Left hindlimb (tissue), 1 donor: Measurements from ENCODE around the gene PRPF40B.

ENCODE experiments used
- DNase-seq: peaks from one replicate; pipeline ENCODE4 v3.0.0-alpha.2; 2018

The PRPF40B gene

DNA sequence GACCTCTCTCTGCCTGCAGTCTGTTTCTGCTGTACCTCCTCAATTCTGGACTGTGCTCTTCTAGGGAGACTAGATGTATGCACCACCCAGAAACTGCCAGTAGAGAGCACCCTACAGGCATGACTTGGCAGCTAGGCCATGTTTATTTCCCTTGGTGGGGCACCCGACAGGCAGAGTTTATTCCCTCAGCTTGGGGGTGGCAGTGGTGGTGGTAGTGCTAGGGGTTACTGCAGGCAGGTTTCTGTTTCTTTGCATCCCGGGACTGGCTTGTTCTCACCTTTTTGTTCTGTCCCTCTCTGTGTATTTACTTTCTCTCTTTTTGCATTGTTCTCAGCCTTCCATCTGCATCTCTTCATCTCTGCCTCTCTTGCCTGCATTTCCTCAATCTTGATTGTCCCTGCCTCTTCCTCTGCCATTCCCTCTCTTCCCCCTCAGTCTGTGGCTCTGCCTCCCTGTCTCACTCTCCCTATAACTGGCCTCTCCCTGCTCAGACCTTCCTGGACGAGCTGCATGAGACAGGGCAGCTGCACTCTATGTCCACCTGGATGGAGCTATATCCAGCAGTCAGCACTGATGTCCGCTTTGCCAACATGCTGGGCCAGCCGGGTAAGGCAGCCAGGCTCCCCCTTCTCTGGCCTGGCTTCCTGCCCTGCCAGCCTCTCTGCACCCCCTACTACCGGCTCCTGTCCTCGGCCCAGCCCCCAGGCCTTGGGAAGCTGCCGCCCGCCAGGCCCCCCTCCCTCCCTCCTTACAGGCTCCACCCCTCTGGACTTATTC, 13.8 kb downstream of the PRPF40B start:
- peak; percentile 74 for DNase-seq

DNA sequence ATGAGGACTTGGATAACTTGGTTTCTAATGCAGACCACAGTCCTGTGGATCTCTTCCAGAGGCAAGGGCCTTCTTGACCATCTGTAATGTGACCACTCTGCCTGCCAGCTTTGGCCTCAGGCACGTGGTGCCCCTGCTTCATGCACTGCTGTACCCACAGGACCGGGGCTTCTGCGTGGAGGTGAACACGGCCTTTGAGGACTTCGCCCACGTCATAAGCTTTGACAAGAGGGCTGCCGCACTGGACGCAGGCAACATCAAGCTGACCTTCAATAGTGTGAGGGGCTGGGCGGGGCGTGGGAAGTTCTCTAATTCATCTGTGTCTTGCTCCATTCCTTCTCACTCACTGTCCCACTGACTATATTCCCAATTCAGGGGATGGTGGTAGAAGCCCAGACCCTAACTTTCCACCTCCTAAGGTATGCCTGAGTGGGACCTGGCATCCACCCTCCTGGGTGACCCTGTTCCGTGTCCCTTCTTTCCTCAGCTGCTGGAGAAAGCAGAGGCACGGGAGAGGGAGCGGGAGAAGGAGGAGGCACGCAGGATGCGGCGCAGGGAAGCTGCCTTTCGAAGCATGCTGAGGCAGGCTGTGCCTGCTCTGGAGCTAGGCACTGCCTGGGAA, 18.5 kb downstream of the PRPF40B start:
- DNase-seq: peak; percentile 22

DNA sequence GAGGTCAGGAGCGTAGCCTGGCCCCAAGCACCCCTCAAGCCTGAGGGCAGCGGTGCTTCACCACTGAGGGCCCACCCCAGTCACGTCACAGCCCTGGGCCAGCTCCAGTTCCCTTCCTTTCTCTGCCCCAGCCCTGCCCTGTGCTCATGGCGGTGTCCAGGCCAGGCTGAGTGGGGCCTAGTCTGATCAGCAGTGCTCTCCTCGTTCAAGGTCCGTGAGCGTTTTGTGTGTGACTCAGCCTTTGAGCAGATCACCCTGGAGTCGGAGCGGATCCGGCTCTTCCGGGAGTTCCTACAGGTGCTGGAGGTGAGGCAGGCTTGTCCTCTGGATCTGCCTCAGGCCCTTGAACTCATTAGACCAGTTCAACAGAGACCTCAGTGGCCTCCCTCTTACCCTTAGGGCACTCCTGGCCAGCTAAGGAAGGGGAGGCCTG, 19.0 kb downstream of the PRPF40B start:
- peak; percentile 25 for DNase-seq

DNA sequence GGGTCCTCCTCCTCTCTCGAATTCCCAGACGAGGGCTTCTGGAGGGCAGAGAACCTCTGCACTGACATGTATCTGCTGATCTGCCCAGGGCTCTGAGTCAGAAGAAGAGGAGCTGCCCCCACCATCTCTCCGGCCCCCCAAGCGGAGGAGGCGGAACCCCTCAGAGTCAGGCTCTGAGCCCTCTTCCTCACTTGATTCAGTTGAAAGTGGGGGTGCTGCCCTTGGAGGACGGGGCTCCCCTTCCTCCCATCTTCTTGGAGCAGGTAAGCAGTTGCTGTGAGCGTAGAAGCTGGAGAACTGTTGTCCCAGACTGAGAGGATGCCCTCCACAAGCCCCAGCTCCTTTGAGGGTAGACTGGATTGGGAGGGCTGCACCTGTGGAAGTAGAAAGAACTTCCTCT, 19.8 kb downstream of the PRPF40B start:
- DNase-seq: peak; percentile 18

DNA sequence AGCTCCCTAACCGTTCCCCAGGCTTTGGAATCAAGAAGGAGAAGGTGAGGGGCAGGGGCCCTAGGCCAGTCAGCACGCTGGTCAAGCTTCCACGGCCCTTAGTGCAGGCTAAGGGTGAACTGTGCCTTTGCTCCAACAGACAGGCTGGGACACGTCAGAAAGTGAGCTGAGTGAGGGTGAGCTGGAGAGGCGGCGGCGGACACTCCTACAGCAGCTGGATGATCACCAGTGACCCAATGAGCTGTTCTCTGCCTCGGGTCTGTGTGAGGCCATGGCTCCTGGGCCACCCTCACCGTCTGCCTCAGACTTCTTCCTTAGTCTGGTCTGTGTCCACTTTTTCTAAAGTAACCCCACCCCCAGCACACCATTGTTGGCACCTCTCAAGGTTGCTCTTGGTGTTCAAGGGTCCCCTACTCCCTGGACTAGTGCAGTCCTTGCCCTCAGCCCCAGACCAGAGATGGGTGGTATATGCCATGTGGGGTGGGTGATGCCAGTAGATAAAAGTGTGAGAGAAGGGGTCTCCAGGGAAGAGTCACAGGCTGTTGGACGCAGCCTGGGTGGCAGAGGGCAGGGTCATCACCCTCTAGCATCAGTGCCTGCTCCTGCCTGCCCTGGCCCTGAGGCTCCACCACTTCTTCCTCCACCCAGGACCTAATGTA, 20.7 kb downstream of the PRPF40B start:
- no peak for DNase-seq

DNA sequence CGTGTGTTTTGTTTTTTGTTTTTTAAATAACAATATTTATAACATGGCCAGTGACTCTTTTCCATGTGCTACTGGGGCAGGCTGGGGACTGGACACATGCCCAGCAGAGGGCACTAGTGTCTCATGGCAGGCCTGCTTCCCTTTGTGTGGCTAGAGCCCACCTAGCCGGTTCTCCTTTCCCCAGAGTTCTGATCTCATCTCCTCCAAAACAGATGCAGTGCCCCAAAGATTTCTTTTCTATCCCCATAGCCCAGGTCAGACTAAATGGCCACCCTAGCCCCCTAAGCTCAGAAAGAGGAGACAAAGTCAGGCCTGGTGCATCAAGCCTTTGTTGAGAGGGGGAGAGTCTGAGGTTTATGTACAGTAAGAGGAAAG, 21.2 kb downstream of the PRPF40B start:
- DNase-seq: peak; percentile 84

DNA sequence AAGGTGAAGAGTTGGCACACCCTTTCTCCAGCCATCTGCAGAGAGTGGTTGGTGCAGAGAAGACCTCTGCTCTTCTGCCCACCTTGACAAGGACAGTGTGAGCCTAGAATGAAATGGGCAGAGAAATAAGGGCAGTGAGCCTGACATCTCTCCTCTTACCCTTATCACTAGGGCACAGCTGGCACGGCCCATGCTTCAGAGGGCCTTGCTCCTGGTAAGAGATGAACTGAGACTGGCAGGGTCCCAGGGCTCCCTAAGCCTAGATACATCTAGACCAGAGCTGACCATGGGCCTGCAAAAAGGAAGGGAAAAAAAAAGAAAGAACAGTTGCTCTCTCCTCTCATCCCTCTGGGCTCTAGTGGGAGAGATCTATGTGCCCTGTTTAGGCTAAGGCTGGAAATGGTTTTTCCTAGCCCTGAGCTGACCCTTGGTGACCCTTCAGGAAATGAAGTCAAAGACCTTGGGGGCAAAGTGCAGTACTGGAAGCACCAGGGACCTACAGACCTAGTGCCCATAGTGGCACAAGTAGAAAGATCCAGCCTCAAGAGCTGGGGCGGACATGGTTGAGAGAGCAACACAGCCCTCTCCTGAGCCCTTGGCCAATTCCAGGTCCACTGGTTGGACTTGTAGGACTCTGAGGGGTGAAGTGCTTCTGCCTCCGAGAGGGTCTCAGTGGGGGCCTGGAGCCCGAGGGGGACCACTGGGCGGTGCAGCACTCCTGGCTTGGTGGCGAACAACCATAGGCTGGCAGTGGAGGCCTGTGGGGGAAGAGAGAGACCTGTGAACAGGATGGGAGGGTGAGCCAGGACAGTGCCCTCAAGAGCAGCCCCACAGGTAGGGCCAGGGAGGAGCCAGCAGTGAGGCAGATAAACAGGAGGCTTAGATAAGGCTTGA, 22.0 kb downstream of the PRPF40B start:
- no peak for DNase-seq

DNA sequence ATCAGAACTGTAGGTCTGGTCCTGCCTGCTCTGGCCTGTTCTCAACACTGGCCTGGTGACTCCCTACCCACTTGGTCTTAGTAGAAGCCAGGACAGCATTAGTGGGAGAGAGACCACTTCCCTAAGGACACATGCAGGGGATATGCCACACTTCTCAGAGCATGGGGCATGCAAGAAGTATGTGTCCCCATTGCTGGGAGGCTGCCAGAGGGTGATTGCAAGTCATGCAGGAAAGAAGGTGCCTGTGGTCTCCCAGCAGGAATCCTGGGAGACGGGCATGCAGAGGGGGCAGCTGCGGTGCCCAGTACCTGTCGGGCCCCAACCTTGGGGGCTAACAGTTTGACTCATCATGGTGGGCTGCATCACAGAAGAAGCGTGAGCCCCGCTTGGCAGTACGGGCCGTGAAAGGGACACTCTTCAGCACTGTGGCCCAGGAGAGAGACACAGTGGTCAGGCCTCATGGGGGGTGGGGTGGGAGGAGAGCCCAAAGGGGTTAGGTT, 23.0 kb downstream of the PRPF40B start:
- DNase-seq: no peak

DNA sequence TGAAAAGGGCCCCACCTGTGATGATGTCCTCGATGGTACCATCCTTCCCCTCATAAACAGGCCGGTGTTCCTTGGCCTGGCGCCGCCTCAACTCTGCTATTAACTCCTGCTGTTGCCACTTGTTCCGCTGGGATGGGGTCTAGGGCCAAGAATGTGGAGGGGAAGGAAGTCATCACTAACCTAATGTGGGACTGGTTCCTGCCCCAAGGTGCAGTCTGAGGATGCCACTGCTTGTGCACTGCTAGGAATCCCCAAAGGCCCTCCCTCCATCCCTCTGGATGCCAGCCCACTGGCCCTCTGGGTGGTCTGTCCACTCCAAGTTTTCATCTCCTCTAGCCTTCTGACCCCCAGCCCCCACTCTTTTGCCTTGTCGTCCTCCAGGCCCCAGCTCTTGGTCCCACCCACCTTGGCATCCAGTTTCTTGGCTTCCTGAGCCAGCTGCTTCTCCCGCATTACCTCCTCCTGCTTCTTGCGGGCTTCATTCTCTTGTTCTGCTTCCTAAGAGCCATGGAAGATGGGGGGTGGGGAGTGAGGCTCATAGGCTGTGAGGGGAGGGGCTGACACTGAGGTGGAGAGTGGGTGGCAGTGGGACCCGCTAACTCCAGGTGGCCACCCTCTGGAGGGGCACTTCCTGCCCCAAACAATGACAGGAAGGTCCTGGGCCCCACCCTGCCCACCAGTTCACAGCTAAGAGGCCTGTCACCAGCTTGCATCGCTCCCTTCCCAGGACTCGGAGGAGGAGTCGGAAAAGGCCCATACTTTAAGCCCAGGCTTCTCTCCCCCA, 23.7 kb downstream of the PRPF40B start:
- peak; percentile 61 for DNase-seq

DNA sequence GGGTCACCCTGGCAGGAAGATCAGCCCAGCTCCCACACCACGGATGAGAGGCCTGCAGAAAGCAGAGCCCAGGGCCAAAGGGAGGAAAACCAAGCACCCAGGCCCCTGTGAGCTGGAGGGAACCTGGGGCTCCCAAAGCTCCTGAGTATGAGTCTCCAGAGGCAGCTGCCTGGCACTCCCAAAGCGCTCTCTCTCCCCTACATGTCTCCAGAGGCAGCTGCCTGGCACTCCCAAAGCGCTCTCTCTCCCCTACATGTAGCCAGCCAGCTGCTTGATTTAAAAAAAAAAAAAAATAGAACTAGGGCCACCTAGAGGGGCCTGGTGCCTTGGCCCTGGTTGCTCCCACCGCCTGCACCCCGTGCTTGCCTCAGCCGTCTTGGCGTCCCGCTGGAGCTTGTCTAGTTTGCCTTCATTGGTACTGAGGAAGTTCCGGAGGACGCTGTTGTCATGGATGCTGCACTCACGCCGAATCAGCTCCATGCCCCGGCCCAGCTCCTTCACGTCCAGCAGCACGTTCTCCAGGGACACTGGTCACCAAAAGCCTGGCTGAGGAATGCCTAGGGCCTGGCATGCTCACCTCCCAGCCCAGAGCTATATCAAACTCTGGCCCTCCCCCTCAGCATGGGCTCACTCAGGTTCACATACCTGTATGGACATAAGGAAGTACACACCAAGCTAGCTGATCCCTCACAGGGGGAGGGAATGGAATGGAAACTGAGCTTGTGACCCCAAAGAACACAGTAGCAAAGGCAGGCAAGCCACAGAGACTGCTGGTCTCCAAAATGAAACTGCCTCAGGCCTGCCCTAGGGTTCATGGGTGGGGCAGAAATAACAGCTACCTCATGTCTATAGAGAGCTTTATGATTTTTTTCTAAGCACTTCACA, 24.7 kb downstream of the PRPF40B start:
- no peak for DNase-seq

DNA sequence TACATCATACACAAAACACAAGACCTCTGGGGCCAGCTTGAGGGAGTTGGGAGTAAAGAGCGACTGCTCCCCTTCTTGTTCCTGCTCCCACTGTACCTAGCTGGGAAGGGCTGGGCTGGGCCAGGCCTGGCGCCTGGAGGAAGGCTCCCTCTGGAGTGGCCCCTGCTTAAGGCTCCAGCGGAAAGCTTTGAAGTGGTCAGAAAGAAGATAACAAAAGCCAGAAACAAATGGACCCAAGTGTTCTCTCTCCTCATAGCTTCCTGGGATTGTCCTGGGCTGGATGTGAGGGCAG, 25.3 kb downstream of the PRPF40B start:
- no peak for DNase-seq

DNA sequence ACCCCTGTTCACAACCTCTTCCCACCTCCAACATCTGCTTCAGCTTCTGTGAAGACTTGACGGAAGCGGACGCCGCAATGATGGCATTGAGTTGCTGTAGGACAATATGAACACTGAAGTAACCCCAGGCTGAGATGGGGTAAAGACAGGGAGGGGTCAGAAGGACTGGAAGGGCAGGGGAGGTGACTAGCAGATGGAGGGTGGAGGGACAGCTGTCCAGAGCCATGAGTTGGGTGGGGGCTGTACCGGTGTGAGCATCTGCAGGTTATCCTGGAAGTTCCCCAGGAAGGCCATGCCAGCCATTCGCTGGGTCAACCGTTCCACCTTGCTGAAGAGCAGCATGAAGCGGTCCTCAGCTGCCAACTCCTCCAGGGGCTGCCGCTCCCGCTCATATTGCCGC, 26.1 kb downstream of the PRPF40B start:
- no peak for DNase-seq

DNA sequence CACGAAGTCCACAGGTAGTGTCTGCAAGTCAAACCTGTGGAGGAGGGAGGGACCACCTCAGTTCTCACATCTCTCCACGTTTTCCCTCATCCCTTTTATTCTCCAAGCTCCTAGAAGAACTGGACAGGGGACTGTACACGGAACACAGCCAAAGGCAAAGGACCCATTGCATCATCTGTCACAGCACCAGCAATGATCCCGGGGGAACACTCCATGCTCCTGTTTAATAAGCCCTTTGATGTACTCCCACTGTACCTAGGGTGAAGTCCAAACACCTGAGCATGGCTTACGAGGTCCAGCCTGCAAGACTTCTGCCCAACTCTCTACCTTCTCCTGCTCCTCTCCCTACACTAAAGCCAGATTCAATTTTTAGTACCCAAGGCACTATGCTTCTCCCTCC, 26.5 kb downstream of the PRPF40B start:
- no peak for DNase-seq

DNA sequence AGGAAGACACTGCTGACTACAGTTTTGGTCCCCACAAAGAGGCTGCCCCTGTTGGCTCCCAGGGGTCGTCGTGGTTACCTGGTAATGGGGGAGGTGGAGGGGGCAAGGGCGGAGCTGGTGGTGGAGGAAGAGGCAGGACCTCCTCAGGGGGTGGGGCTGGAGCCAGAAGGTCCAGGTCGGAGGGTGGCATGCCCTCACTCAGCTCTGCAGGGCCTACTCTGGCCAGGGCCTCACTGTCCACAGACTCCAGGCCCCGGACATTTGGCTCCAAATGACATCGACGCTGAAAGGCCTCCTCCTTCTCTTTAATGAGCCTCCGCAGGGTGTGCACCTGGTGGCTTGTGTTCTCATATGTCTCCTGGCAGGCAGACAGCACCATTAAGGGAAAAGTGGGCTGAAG, 28.5 kb downstream of the PRPF40B start:
- no peak for DNase-seq

DNA sequence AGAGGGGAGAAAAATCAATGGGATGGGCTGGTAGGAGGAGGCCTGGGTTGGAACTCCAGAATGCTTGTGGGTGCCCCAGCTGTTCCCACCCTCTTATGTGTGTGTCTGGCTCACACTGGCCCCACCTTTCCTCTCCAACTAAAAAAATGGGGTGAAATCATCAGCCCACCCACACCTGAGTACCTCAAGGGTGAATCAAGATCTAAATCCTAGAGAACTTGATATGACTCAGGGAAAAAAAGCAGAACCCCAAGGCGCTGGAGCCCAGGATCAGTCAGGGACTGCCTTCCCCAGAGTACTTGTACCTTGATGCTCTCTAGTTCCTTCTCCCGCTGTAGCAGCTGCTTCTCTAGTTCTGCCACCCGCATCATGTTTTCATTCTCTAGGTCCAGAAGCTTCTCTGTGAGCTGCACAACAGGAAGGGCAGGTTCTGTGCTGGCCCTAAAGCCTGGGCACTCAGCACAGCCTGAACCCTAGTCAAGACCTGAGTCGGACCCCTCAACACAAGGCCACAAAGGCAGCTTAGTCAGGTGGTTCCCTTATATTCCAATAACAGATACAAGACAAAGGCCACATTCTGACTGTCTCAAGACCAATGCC, 29.7 kb downstream of the PRPF40B start:
- peak; percentile 12 for DNase-seq

DNA sequence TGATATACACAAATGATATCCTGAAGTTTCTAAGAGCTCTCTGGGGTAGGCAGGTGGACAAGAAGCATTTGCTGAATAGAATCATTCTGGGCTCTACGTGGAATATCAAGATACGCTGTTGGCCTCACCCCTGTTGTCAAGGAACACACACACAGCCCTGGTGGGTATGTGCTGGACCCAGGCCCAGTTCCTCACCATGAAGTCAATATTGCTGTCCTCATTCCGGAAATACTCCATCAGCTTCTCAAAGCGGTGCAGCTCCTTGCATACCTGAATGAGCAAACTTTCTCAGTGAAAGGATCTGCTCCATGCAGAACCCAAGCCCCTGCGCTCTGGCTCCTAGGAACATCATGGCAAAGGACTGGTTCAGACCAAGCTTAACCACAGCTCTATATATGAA, 31.4 kb downstream of the PRPF40B start:
- no peak for DNase-seq

DNA sequence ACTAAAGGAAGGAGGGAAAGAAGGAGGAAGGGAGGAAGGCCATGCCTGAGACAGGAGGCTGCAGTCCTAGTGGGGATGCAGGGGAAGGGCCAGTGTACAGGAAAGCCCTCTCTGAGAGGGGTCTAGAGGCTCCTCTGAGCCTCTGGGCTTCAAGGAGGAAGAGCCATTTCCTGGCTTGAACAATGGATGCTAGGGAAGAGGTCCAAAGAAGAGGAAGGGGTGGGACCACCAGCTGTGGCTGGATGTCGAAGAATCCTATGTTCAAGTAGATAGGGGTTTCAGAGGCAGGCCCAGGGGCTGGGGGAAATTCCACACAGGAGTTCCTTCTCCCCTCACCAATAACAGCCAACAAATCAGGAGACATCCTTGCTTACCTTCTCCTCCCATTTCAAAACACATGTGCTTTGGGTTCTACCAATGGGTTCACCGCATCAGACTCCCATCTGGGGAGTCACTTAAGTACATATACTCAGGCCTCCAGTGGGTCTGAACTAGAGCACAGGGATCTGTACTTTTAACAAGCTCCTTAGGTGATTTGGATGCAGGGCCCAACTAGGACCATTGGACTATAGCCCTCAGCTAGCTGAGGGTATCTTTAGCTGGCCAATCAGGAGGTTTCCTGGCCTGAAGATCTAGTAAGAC, 32.4 kb downstream of the PRPF40B start:
- DNase-seq: no peak

DNA sequence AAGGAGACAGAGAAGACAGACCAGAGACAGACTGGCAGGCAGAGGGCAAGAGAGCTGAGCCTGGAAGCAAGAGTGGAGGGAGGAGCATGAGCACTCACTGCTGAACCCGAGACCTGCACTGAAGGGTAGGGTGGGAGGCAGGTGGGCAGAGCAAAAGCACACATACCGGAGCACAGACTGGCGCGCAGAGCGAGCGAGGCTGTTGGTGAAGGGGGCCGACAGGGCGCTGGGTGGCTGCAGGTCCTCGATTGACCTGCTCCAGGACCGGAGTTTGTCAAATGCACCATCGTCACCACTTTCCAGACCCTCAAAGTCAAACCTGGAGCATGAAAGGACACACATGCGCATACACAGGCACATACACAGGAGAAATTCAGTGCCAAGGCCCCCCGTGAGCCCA, 34.9 kb downstream of the PRPF40B start:
- DNase-seq: no peak

DNA sequence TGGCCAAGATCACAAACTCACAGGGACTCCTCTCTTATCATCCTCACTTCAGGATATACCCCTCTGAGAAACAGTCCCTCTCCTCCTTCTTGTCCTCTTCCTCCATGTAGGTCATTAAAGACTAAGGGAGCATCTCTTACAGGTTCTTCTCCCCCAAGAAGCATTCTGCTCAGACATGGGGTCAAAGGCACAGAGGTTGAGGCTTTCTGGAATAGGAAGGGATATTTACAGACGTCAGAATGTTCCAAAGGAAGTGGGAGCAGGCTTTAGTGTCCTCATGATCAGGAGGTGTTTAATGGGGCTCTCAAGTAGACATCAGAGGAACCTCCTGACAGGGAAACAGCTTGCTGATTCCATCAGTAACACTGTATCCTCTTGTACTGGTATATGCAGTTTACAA, 36.4 kb downstream of the PRPF40B start:
- DNase-seq: no peak

DNA sequence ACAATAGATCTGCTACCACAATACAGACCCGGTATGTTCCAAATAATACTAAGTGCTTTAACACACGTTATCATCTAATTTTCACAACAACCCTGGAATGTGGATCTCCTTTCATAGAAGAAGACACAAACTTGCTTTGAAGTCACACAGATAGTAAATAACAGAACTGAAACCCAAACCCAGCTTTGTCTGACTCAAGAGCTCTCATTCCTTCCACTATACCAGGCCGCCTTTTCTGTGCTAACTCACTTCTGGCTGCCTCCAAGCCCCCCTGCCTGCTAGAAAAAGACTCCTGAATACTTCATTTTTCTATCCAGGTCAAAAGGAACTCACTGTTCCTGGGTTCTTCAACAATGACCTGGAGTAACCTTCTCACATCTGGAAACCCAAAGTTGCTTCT, 37.8 kb downstream of the PRPF40B start:
- DNase-seq: no peak
